ENCODE data around the gene TRAF1.
A peak's percentile ranks its signal among the peaks of the same experiment; 100 is the strongest.

TRAF1 gene

GRCh38 chr9:120940573-120940972, 14.0 kb upstream of the TRAF1 start:
- no peak for DNase-seq

- no peak for DNase-seq
Measured at GRCh38 chr9:120938851-120939250, 12.3 kb upstream of the TRAF1 start.

GRCh38 chr9:120937596-120937995, 11.0 kb upstream of the TRAF1 start:
- no peak for DNase-seq

- DNase-seq = no peak
Measured at GRCh38 chr9:120937127-120937526, 10.5 kb upstream of the TRAF1 start.

GRCh38 chr9:120936764-120937122, 10.1 kb upstream of the TRAF1 start:
- DNase-seq = no peak

- peak; percentile 93 for DNase-seq
Measured at GRCh38 chr9:120936011-120936763, 9.6 kb upstream of the TRAF1 start.

GRCh38 chr9:120935383-120935857, 8.8 kb upstream of the TRAF1 start:
- DNase-seq = peak; percentile 87

GRCh38 chr9:120934281-120934680, 7.7 kb upstream of the TRAF1 start:
- DNase-seq = no peak

- no peak for DNase-seq
Measured at GRCh38 chr9:120933310-120934055, 6.9 kb upstream of the TRAF1 start.

GRCh38 chr9:120932086-120932823, 5.7 kb upstream of the TRAF1 start:
- no peak for DNase-seq

GRCh38 chr9:120931231-120932085, 4.9 kb upstream of the TRAF1 start:
- peak; percentile 45 for DNase-seq

- DNase-seq = peak; percentile 54
Measured at GRCh38 chr9:120929229-120929791, 2.7 kb upstream of the TRAF1 start.

GRCh38 chr9:120928483-120929228, 2.1 kb upstream of the TRAF1 start:
- peak; percentile 89 for DNase-seq

- peak; percentile 72 for DNase-seq
Measured at GRCh38 chr9:120928015-120928482, 1.5 kb upstream of the TRAF1 start.

GRCh38 chr9:120927269-120928014, 846 bp upstream of the TRAF1 start:
- DNase-seq = no peak

GRCh38 chr9:120925535-120926396, 830 bp downstream of the TRAF1 start:
- no peak for DNase-seq

- no peak for DNase-seq
Measured at GRCh38 chr9:120924698-120925534, 1.7 kb downstream of the TRAF1 start.

GRCh38 chr9:120923620-120924328, 2.8 kb downstream of the TRAF1 start:
- DNase-seq = no peak

Measured in DMS53 (cell line).